HepG2 (cell line): Measurements from ENCODE around the gene MS4A3. TPM values are rescaled to one million over a fixed set of nuclear protein-coding genes. Genes with fewer than 3 reads are reported as not detected.

Experiments used
- ATAC-seq: fragments of 200-7000 bp; cut with Tn5 transposase; 3 replicates; pipeline ENCODE4 v1.9.1; 2020; ENCODE audit warnings: mild to moderate bottlenecking, moderate library complexity
- BruUV-seq: library from RNA; stranded (reverse); fragments of 400-500 nt; replicated peaks from 2 replicates; lab custom pipeline; 2021; lab: Mats Ljungman, UMichigan
- CTCF ChIA-PET: fragments of 300-600 bp; formaldehyde crosslinking; extraction: SDS; loops from one replicate; lab custom pipeline; 2021; ENCODE audit warnings: low total read pairs, inconsistent platforms, low intra/inter-chr PET ratio; lab: Yijun Ruan, JAX
- POLR2A ChIA-PET: fragments of 350-600 bp; sonication (Branson Sonifier 250); formaldehyde crosslinking; loops from one replicate; lab custom pipeline; 2020; ENCODE audit warnings: antibody characterized with exemption, inconsistent platforms; lab: Yijun Ruan, JAX
- DNase-seq: peaks from one replicate; pipeline ENCODE4 v3.0.0-alpha.2; 2015; ENCODE audit warnings: low spot score
- FAIRE-seq: peaks from 3 replicates; lab custom pipeline; 2011; peaks lifted over from hg19 to GRCh38; lab: Jason Lieb, UNC
- H2AFZ ChIP-seq: one replicate; pipeline ENCODE4 v1.6.1; 2011; ENCODE audit warnings: low read length, inconsistent platforms
- H3K27ac ChIP-seq: fragments of 300-600 bp; 3 replicates; pipeline ENCODE4 v1.8.0; 2011; ENCODE audit warnings: mixed run types, mild to moderate bottlenecking, mixed read lengths, low read length, inconsistent platforms; ENCODE audit not compliant: insufficient read depth; ENCODE audit errors: extremely low read length
- H3K27me3 ChIP-seq, 2 experiments: fragments of 200-600 bp in 1 of 2; 2 replicates in 1 of 2; 3 replicates in 1 of 2; pipeline versions ENCODE4 v1.6.0 to v1.8.0; 2011; ENCODE audit warnings: low read length in 2 of 2, mild to moderate bottlenecking in 2 of 2, moderate library complexity in 2 of 2, inconsistent platforms in 1 of 2; ENCODE audit not compliant: insufficient read depth in 2 of 2, control insufficient read depth in 1 of 2
- H3K36me3 ChIP-seq, 2 experiments: fragments of 200-600 bp in 1 of 2; replicated peaks in 1 of 2; 2 replicates in 1 of 2; 3 replicates in 1 of 2; pipeline versions ENCODE4 v1.5.1 to v1.8.0; 2011; ENCODE audit warnings: low read length in 2 of 2, inconsistent platforms in 1 of 2; ENCODE audit not compliant: insufficient read depth in 2 of 2, control insufficient read depth in 1 of 2
- H3K4me1 ChIP-seq: 2 replicates; pipeline ENCODE4 v1.5.1; 2012; ENCODE audit warnings: low read length, inconsistent platforms; ENCODE audit not compliant: insufficient read depth
- H3K4me2 ChIP-seq: 2 replicates; pipeline ENCODE4 v1.6.0; 2011; ENCODE audit warnings: low read depth, low read length, inconsistent platforms
- H3K4me3 ChIP-seq, 3 experiments: fragments of 200-600 bp in 1 of 3; sonication (generic), shearing (Covaris generic) in 1 of 3; replicated peaks in 1 of 3; 2 replicates each; pipeline ENCODE4 v1.5.1; 2011 to 2016; ENCODE audit warnings: low read length in 3 of 3, inconsistent platforms in 2 of 3, low read depth in 2 of 3, mild to moderate bottlenecking in 2 of 3, control low read depth in 1 of 3, mixed read lengths in 1 of 3; ENCODE audit not compliant: insufficient read depth in 1 of 3
- H3K79me2 ChIP-seq: one replicate; pipeline ENCODE4 v1.6.1; 2011; ENCODE audit warnings: low read length, inconsistent platforms; ENCODE audit not compliant: insufficient read depth
- H3K9ac ChIP-seq: 2 replicates; pipeline ENCODE4 v1.6.0; 2011; ENCODE audit warnings: mild to moderate bottlenecking, low read depth, low read length, inconsistent platforms; ENCODE audit not compliant: insufficient read depth
- H3K9me3 ChIP-seq: 2 replicates; pipeline ENCODE4 v1.5.1; 2012; ENCODE audit warnings: mild to moderate bottlenecking, low read length
- H4K20me1 ChIP-seq: 2 replicates; pipeline ENCODE4 v1.6.0; 2011; ENCODE audit warnings: inconsistent platforms, mild to moderate bottlenecking, low read length, moderate library complexity; ENCODE audit not compliant: insufficient read depth
- KLF11 ChIP-seq: IDR thresholded peaks from 2 replicates; pipeline ENCODE4 v1.6.1; 2016; ENCODE audit warnings: missing compliant biosample characterization
- MIER2 ChIP-seq: IDR thresholded peaks from 2 replicates; pipeline ENCODE4 v1.6.1; 2016; ENCODE audit warnings: missing biosample characterization, missing genetic modification reagents
- POLR2AphosphoS5 ChIP-seq: IDR thresholded peaks from 2 replicates; pipeline ENCODE4 v1.6.1; 2012; ENCODE audit warnings: low read depth, low read length
- ZNF878 ChIP-seq: sonication (generic); formaldehyde crosslinking; IDR thresholded peaks from 2 replicates; pipeline ENCODE4 v1.8.1; 2023; ENCODE audit warnings: mild to moderate bottlenecking, missing genetic modification reagents, moderate library complexity
- WGBS: methylation state at CpG from one replicate; pipeline ENCODE4 v1.1.6; 2017; ENCODE audit warnings: low lambda C conversion rate; 5-methylcytosine and 5-hydroxymethylcytosine counted together
- in situ Hi-C: cut with HindIII; loops from 2 replicates; pipeline ENCODE4 v1.10.0; 2017; ENCODE audit warnings: low pct_unique_long_range_greater_than_20kb; ENCODE audit not compliant: extremely low pct_ligation_motif_present
- intact Hi-C: fragments of 100-400 bp; cut with micrococcal nuclease; formaldehyde crosslinking; loops from one replicate; pipeline ENCODE4 v1.10.0; 2022; ENCODE audit not compliant: unreplicated experiment
- polyA plus RNA-seq, 8 experiments: library from polyadenylated mRNA; depleted of rRNA in 3 of 8; stranded (reverse) in 7 of 8; unstranded in 1 of 8; fragments of >200 nt; fragmentation: Illumina TruSeq in 4 of 8; extraction: Trizol in 4 of 8; gene quantifications; 2 replicates each; pipeline versions ENCODE4 v1.2.1 to v1.2.3, GENCODE V29; 2011 to 2016; ENCODE audit warnings: low read depth in 4 of 8, missing spikeins in 1 of 8, mixed read lengths in 1 of 8; ENCODE audit not compliant: insufficient read depth in 1 of 8
- total RNA-seq, 5 experiments: library from RNA; depleted of rRNA; stranded (reverse); fragments of >200 nt; fragmentation: Illumina TruSeq; extraction: Trizol; gene quantifications; 2 replicates each; pipeline ENCODE4 v1.2.3, GENCODE V29; 2016; ENCODE audit warnings: low read depth in 1 of 5
- TF ChIP-seq, protein P1 (sequence below): sonication (generic); formaldehyde crosslinking; IDR thresholded peaks from 2 replicates; pipeline ENCODE4 v1.4.0; 2020; ENCODE audit warnings: missing genetic modification reagents
- TF ChIP-seq, protein P2 (sequence below): sonication (generic); formaldehyde crosslinking; IDR thresholded peaks from 2 replicates; pipeline ENCODE4 v1.5.0; 2020; ENCODE audit warnings: mild to moderate bottlenecking, missing genetic modification reagents

The MS4A3 gene
- total and polyA plus RNA-seq, 2 of the 13 experiments (the other 11 are each of a cell fraction or from before 2014, with no cell fraction given) = not detected

DNA sequence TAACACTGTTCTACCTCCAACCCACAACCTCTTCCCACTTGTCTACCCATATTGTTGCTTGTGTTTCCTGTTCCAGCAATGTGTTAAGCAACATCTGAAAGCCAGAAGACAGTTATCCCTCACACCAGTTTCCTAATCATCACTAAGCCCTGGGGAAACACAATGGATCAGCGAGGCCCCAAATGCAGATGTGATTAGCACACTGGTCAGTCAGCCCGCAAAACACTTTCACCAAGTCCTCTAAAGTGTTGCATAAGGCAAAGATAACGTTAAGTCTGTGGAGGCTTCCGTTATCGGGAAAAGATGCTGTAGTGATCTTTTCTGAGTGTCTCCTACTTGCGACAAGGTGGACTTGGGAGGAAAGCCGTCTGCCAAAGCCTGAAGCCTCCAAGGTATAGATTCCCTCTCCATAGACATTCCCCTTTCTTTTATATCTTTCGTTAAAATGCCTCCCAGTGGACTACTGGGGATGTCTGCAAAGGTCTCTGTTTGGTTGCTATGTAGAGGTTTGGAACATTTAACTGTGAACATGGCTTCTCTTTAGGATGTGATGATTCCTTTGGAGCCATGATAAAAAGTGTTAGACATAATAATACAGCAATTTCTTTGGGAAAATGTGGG is at the start of gene MS4A3 (continued):
- TF ChIP-seq, protein P1, sequence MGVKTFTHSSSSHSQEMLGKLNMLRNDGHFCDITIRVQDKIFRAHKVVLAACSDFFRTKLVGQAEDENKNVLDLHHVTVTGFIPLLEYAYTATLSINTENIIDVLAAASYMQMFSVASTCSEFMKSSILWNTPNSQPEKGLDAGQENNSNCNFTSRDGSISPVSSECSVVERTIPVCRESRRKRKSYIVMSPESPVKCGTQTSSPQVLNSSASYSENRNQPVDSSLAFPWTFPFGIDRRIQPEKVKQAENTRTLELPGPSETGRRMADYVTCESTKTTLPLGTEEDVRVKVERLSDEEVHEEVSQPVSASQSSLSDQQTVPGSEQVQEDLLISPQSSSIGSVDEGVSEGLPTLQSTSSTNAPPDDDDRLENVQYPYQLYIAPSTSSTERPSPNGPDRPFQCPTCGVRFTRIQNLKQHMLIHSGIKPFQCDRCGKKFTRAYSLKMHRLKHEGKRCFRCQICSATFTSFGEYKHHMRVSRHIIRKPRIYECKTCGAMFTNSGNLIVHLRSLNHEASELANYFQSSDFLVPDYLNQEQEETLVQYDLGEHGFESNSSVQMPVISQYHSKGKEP (CRISPR knock-in tag) = no peak
- TF ChIP-seq KLF11 (CRISPR knock-in tag) (no peak), ZNF878 (CRISPR knock-in tag) (no peak)
- TF ChIP-seq, all 625 proteins: peak for 0

DNA sequence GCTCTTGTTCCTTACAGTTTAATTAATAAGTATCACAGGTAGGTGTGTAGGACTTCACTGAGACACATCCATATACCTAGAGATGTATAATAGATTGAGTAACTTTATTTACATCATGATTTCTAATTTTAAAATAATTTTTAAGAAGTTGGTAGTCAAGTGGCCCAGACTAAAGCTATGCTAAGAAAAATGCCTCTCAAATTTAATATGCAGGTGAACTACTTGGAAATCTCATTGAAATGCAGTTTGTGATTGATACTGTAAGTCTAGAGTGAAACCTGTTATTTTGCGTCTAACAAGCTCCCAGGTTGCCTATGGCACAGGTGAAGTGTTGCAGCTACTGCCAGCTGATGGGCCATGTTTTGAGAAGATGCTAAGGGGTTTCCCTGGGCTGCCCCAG is 39.6 kb upstream of the MS4A3 start, which contains the start of gene OOSP4B:
OOSP4B (plus strand) TSS at position 301 of the 400 bp plus-strand sequence.
- intact Hi-C loops = no loop called here
- no peaks in the 10 kb centered on the region for H3K27me3 ChIP-seq
- no peaks in the 10 kb centered on the region for H3K79me2 ChIP-seq
- H3K4me1 ChIP-seq = no peaks in the 10 kb centered on the region
- H3K27ac ChIP-seq = no peak within 1 kb of the TSS
- TF ChIP-seq POLR2AphosphoS5 (no peak), MIER2 (CRISPR knock-in tag) (no peak)
- TF ChIP-seq, protein P2, sequence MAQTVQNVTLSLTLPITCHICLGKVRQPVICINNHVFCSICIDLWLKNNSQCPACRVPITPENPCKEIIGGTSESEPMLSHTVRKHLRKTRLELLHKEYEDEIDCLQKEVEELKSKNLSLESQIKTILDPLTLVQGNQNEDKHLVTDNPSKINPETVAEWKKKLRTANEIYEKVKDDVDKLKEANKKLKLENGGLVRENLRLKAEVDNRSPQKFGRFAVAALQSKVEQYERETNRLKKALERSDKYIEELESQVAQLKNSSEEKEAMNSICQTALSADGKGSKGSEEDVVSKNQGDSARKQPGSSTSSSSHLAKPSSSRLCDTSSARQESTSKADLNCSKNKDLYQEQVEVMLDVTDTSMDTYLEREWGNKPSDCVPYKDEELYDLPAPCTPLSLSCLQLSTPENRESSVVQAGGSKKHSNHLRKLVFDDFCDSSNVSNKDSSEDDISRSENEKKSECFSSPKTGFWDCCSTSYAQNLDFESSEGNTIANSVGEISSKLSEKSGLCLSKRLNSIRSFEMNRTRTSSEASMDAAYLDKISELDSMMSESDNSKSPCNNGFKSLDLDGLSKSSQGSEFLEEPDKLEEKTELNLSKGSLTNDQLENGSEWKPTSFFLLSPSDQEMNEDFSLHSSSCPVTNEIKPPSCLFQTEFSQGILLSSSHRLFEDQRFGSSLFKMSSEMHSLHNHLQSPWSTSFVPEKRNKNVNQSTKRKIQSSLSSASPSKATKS (CRISPR knock-in tag) = no peak
- TF ChIP-seq, all 625 proteins: peak for 0
- no TSS peak for BruUV-seq
- in situ Hi-C loops = no loop called here
- DNase-seq (no peak), ATAC-seq (no peak), FAIRE-seq (no peak)
- H2AFZ ChIP-seq = peak within 1 kb of the TSS; percentile 11
- H4K20me1 ChIP-seq = no peaks in the 10 kb centered on the region
- no peak within 1 kb of the TSS for H3K4me2 ChIP-seq
- CTCF ChIA-PET = no interaction called here
- no peak within 1 kb of the TSS for H3K4me3 ChIP-seq
- 0% methylated on average over 1 of the region's 1 CpG for WGBS
- no peaks in the 10 kb centered on the region for H3K9me3 ChIP-seq
- no peak within 1 kb of the TSS for H3K9ac ChIP-seq
- H3K36me3 ChIP-seq = no peaks in the 10 kb centered on the region
- POLR2A ChIA-PET = interaction anchor here (0.6 kb wide), 1 partner anchor 80 kb away, joined by 4 read pairs; no protein-coding TSS in a partner anchor
